KMS-11 (cell line): ENCODE measurements around the gene KRT16.

Source experiments
- H2AFZ ChIP-seq: fragments of 200-600 bp; sonication (generic); 2 replicates; pipeline ENCODE4 v1.6.1; 2016; ENCODE audit warnings: antibody characterized with exemption, mixed run types, low read depth
- H3K27ac ChIP-seq: fragments of 200-600 bp; sonication (generic); 2 replicates; pipeline ENCODE4 v1.6.1; 2016; ENCODE audit warnings: mild to moderate bottlenecking, mixed run types
- H3K27me3 ChIP-seq: fragments of 200-600 bp; sonication (generic); 2 replicates; pipeline ENCODE4 v1.6.1; 2017; ENCODE audit warnings: mild to moderate bottlenecking, low read depth, mixed run types, moderate library complexity; ENCODE audit not compliant: insufficient read depth
- H3K36me3 ChIP-seq: fragments of 200-600 bp; sonication (generic); 2 replicates; pipeline ENCODE4 v1.6.1; 2017; ENCODE audit warnings: mild to moderate bottlenecking, mixed run types; ENCODE audit not compliant: insufficient read depth
- H3K4me1 ChIP-seq: fragments of 200-600 bp; sonication (generic); 2 replicates; pipeline ENCODE4 v1.6.1; 2016; ENCODE audit warnings: mild to moderate bottlenecking, low read depth, mixed run types; ENCODE audit not compliant: poor library complexity, severe bottlenecking
- H3K4me2 ChIP-seq: fragments of 200-600 bp; sonication (generic); 2 replicates; pipeline ENCODE4 v1.7.0; 2016; ENCODE audit warnings: mild to moderate bottlenecking, mixed run types
- H3K4me3 ChIP-seq: fragments of 200-600 bp; sonication (generic); IDR thresholded peaks from 2 replicates; pipeline ENCODE4 v1.6.1; 2017; ENCODE audit warnings: low read depth, low read length, mixed read lengths; ENCODE audit not compliant: insufficient read depth
- H3K79me2 ChIP-seq: fragments of 200-600 bp; sonication (generic); 2 replicates; pipeline ENCODE4 v1.6.1; 2016; ENCODE audit warnings: low read depth, mixed run types; ENCODE audit not compliant: insufficient read depth
- H3K9ac ChIP-seq: fragments of 200-600 bp; sonication (generic); 2 replicates; pipeline ENCODE4 v1.6.1; 2016; ENCODE audit warnings: mild to moderate bottlenecking, mixed run types
- H4K20me1 ChIP-seq: fragments of 200-600 bp; sonication (generic); 2 replicates; pipeline ENCODE4 v1.6.1; 2016; ENCODE audit warnings: mild to moderate bottlenecking, mixed run types; ENCODE audit not compliant: insufficient read depth
- TF ChIP-seq, protein P1 (sequence below): fragments of 200-600 bp; sonication (generic); conservative IDR thresholded peaks from 2 replicates; pipeline ENCODE4 v1.6.1; 2017; ENCODE audit warnings: low read depth, mild to moderate bottlenecking, antibody characterized with exemption, low read length, moderate library complexity, mixed read lengths

KRT16 gene

GRCh38 chr17:41602524-41602923, 10.0 kb downstream of the KRT16 start:
- Histone ChIP-seq H3K4me3 (no peak overlapping the region), H4K20me1 (no peaks in the 10 kb centered on the region), H3K36me3 (no peaks in the 10 kb centered on the region), H3K79me2 (no peaks in the 10 kb centered on the region), H3K27me3 (no peaks in the 10 kb centered on the region; the same call in 1 of the 2 replicates), H3K27ac (no peak overlapping the region), H3K4me1 (no peaks in the 10 kb centered on the region), H3K4me2 (no peak overlapping the region), H3K9ac (no peak overlapping the region), H2AFZ (no peak overlapping the region)
- TF ChIP-seq, protein P1, sequence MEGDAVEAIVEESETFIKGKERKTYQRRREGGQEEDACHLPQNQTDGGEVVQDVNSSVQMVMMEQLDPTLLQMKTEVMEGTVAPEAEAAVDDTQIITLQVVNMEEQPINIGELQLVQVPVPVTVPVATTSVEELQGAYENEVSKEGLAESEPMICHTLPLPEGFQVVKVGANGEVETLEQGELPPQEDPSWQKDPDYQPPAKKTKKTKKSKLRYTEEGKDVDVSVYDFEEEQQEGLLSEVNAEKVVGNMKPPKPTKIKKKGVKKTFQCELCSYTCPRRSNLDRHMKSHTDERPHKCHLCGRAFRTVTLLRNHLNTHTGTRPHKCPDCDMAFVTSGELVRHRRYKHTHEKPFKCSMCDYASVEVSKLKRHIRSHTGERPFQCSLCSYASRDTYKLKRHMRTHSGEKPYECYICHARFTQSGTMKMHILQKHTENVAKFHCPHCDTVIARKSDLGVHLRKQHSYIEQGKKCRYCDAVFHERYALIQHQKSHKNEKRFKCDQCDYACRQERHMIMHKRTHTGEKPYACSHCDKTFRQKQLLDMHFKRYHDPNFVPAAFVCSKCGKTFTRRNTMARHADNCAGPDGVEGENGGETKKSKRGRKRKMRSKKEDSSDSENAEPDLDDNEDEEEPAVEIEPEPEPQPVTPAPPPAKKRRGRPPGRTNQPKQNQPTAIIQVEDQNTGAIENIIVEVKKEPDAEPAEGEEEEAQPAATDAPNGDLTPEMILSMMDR, result no peak

DNA sequence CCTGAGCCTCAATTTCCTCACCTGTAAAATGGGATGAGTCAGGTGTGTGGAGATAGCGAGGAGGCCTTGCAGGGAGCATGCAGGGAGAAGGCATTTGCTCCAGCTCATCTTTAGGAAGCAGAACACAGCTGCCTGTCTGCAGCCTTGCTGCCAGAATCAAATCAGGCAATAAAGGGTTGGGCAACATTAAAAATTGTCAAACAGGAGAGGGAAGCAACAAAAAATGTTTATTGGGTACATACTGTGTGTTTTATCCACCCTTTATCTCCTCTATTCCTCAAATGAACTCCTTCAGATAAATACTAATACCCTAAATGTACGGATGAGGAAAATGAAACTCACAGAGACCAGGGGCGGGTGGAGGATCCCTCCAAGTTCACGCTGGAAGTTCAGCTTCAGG, 12.2 kb downstream of the KRT16 start:
- no peak overlapping the region for H3K4me2 ChIP-seq
- H4K20me1 ChIP-seq, result no peaks in the 10 kb centered on the region
- H3K4me1 ChIP-seq, result no peaks in the 10 kb centered on the region
- H3K4me3 ChIP-seq, result no peak overlapping the region
- no peak overlapping the region for H2AFZ ChIP-seq
- H3K27me3 ChIP-seq, result peaks cover 10% of the 10 kb centered on the region; the same call in 1 of the 2 replicates
- H3K9ac ChIP-seq, result no peak overlapping the region
- H3K79me2 ChIP-seq, result no peaks in the 10 kb centered on the region
- H3K27ac ChIP-seq, result no peak overlapping the region
- TF ChIP-seq, protein P1, result no peak
- no peaks in the 10 kb centered on the region for H3K36me3 ChIP-seq

DNA sequence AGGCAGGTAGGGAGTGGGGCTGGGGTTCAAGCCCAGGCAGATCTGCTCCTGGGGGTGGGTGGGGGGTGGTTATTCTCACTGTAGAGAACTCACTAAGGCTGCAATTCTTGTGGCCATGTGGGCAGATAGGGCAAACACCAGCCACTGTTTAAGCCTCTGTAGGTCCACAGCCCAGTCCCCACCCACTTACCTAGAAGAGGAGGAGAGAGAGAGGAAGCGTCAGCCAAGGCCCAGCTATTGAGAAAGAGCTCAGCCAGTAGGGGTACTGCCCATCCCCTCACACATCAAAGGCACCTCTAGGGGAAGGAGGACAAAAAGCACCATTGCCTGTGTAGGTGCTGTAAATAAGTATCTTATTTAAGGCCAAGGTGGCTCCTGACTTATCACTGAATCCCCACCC, 12.9 kb downstream of the KRT16 start:
- H3K4me1 ChIP-seq, result no peaks in the 10 kb centered on the region
- H3K27ac ChIP-seq, result no peak overlapping the region
- H4K20me1 ChIP-seq, result no peaks in the 10 kb centered on the region
- no peak overlapping the region for H2AFZ ChIP-seq
- no peak overlapping the region for H3K4me3 ChIP-seq
- TF ChIP-seq, protein P1, result no peak
- H3K27me3 ChIP-seq, result peaks cover 11% of the 10 kb centered on the region; the same call in 1 of the 2 replicates
- no peaks in the 10 kb centered on the region for H3K36me3 ChIP-seq
- no peaks in the 10 kb centered on the region for H3K79me2 ChIP-seq
- no peak overlapping the region for H3K4me2 ChIP-seq
- no peak overlapping the region for H3K9ac ChIP-seq

DNA sequence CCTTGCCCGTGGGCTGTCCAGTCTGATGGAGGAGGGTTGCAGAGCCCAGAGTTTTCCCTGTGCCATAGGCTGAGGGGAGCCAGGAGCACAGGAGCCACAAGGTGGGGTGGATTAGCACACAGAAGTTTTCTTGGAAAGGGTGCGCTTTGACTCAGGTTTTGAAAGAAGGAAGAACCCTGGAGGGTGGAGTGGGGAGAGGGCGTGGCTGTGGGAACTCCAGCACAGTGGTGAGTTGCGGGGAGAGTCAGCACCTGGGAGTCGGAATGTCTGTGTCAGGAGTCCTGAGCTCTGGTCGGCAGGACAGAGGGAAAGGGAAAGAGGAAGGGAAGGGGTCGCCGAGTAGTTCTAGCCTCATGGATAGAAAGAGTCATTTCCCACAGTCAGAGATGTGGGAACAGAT, 17.0 kb downstream of the KRT16 start:
- H3K36me3 ChIP-seq, result no peaks in the 10 kb centered on the region
- no peaks in the 10 kb centered on the region for H3K79me2 ChIP-seq
- H3K27me3 ChIP-seq, result peaks cover 28% of the 10 kb centered on the region
- TF ChIP-seq, protein P1, result no peak
- H3K4me2 ChIP-seq, result no peak overlapping the region
- H3K27ac ChIP-seq, result no peak overlapping the region
- no peak overlapping the region for H3K4me3 ChIP-seq
- no peaks in the 10 kb centered on the region for H3K4me1 ChIP-seq
- no peak overlapping the region for H3K9ac ChIP-seq
- H2AFZ ChIP-seq, result no peak overlapping the region
- H4K20me1 ChIP-seq, result no peaks in the 10 kb centered on the region
